Activated CD8-positive, alpha-beta memory T cell treated with anti-CD3 and anti-CD28 coated beads for 48 hours (primary cell): Measurements from ENCODE around the gene PXDN.
"Not testable (repeated sequence)": the region's sequence is repeated elsewhere in the genome, so short reads cannot be mapped to it uniquely, and the experiment has no call there.

Experiments
- DNase-seq, 3 experiments: peaks; one replicate each; pipeline ENCODE4 v3.0.0-alpha.2; 2020; ENCODE audit warnings: low read depth in 2 of 3, low spot score in 2 of 3

The PXDN gene

GRCh38 chr2:1686784-1687105 lies 57.6 kb downstream of the PXDN start:
- no peak for DNase-seq

DNA sequence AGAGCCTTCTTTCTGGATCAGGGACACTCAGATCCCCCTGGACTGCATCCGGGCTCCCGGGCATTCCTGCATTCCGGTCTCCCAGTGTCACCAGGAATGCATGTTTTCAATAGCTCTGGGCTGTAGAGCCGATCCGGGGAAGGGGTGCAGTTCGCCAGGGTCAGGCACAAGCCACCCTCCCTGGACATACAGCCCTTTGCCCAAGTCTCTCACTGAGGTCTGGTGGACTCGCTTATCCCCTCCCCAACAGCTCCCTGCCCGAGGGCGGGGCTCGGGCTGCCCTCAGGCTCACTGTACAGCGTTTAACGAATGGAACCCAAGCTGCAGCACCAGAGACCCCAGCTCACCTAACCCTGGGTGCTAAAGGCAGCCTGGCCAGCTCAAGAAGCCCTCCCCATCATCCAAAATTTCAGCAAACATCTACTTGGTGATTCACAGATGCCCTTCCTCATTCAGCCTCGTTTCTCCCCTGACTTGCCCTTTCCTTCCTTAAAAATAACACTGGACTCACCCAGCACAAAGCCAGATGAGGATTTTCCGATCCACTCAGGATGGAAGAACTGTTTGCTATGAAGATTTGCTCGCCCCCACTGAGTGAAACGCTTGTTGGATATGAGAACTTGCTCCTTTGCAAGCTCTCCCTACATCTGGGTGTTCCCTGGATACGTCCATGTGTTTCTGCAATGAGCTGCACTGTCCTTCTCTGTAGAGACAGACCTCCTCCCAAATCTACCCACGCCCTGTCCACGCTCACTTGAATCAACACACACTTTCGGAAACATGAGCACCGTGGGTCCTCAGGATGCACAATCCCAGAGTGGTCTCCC lies 58.1 kb downstream of the PXDN start:
- no peak for DNase-seq

DNA sequence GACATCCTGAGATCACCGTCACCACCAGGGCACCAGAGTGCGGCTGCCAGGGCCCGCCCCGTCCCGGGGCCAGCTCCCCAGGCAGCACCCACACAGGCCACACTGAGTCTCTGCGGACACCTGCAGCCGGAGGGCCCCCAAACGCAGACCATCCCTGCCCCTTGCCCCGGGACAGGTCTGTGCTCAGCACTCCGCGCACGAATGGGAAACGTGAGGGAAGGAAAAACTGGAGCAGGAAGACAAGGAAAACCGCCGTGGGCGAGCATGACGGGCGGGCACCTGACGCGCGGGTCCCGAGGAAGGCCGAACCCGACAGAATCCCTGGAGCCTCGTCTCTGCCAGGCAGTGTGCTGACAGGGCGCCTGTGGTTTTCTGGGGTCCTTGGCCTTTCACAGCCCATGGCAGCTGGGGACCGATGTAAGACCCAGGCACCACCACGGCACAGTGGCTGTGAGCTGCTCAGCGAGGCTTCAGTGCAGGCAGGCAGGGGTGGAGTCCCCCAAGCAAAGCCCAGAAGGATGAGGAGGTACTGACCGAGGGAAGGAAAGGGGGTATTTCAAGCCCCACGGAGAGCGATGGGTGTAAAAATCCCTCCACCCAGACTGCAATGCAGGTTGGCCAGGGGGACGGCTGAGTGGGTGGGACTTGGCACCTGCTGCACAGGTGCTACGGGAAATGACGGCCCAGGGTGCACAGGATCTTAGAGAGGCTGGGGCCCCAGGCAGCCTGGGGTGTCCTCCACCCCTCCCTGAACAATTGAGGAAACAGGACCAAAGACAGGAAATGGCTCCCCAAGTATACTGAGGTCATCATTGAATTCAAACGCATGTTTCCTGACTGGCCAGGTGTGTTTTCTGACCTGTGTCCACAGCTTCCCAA lies 59.0 kb downstream of the PXDN start:
- no peak for DNase-seq

DNA sequence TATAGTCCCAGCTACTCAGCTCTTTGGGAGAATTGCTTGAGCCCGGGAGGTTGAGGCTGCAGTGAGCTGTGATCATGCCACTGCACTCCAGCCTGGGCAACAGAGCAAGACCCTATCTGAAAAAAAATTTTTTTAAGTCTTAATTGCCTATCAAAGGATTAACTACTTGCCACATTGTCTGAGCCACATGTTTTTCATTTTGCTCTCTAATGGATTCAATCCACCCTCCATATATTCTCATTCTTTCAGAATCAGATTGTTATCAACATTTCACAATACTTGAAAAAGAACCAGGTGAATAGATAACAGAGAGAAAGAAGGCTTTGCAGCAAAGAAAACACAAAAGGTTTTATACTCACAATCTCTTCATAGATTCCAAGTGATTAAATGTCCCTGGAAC lies 61.0 kb downstream of the PXDN start:
- no peak for DNase-seq

DNA sequence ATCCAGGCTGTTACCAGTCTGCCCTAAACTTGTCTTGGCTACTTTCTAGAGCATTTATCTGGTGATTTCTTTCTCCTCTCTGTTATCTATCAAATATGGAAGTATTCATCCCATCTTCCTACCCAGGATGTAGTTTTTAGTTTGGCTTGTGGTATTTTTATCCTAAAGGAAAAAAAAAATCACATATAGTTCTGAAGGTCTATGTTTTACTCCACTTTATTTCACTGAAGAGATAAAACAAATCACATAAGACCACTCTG lies 62.2 kb downstream of the PXDN start:
- DNase-seq, result no peak

DNA sequence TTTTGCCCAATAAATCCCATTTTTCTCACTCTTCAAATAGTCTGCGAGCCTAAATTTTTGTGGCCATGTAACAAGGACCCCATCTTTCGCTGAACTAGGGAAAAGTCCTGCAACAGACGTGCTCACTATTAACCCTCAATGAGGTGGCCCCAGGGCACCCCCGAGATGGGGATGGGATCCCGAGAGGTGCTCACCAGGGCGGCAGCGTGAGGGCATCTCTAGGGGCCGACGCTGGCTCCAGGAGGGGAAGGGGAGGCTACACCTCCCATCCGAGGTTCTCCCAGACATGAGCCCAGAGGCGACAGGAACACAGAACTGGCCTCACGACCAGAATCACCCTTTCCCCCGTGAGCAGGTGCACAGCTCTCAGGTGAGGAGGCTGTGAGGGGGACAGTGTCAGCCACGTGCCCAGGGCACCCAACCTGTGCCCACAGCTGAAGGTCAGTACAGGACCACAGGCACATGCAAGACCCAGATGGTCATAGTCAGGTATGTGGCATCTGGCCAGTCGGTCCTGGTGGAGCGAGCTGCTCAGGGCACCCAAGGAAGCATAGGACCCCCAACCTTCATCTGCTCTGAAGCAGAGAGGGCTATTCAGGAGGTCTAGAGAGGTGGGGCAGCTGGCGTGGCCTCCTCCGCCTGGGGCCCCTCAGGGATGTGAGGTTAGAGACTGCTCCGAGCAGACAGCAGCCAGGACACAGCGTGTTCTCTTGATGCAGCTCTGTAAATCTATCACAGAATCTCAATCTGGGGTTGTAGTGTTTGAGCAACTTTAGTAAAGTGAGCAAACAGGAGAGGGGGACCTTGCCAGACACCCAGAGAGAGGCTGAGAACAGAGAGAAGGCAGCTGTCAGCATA lies 62.8 kb downstream of the PXDN start:
- DNase-seq, result no peak

GRCh38 chr2:1681017-1681318 lies 63.3 kb downstream of the PXDN start:
- DNase-seq, result no peak

DNA sequence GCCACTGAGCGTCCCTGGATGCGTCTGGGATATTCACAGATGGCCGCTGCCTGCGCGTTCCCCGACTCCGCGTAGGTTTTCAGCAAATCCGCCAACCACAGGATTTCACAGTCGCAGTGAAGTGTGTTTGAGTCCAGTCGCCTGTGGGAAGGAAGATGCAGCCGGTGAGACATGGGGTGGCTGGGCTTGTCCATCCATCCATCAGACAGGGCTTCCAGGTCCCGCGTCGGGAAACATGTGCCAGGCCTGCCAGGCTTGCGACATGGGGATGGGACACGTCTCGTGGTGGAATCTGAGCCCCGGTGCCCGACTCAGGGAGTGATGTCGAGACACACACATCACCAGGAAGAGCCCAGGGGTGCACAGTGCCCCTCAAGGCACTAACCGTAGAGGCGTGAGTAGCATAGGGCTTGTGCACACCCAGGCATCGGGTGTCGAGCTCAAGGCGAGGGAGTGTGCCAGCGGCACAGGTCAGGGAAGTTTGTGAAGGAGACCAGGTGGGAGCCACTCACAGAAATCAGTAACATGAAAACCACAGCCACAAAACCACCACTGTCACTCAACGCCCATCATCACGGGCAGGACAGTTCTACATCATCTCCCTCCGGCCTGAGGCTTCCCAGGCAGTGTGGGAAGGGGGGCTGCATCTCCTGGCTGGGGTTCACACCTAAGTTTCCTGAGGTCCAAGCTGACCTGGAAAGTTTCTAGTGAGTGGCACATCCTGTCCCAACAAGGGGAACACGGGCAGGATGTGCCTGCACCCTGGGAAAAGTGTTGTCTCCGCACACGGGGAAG lies 63.9 kb downstream of the PXDN start:
- DNase-seq, result no peak

GRCh38 chr2:1679488-1680039 lies 64.8 kb downstream of the PXDN start:
- DNase-seq, result not testable (repeated sequence)

GRCh38 chr2:1679065-1679464 lies 65.2 kb downstream of the PXDN start:
- not testable (repeated sequence) for DNase-seq

GRCh38 chr2:1678609-1679008 lies 65.7 kb downstream of the PXDN start:
- no peak for DNase-seq

DNA sequence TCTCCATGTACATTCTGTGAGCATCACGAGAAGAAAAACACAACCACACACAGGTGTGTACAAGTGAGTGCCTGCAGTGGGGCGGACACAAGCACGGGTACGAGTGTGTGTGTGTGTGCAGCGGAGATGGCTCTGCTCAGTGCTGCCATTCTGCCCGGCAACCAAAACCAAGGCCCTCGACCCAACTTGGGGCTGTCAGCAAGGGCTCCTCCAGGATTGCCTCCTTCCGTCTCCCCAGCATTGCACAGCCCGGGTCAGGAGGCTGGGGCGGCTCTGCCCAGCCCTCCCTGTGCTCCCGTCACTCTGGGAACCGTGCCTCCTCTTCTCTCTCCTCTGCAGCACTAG lies 66.5 kb downstream of the PXDN start:
- DNase-seq, result no peak

GRCh38 chr2:1676913-1677820 lies 67.1 kb downstream of the PXDN start:
- DNase-seq, result no peak

GRCh38 chr2:1676091-1676912 lies 68.0 kb downstream of the PXDN start:
- no peak for DNase-seq

GRCh38 chr2:1675633-1676032 lies 68.7 kb downstream of the PXDN start:
- DNase-seq, result no peak

- DNase-seq, result no peak
Observed at GRCh38 chr2:1674766-1675397, 69.4 kb downstream of the PXDN start.

- no peak for DNase-seq
Observed at GRCh38 chr2:1674276-1674675, 70.0 kb downstream of the PXDN start.

GRCh38 chr2:1673160-1673944 lies 71.0 kb downstream of the PXDN start:
- DNase-seq, result no peak
